ENCODE results near the gene BTN3A1. TPM values are rescaled to one million over a fixed set of nuclear protein-coding genes. Genes with fewer than 3 reads are reported as not detected.
A peak's percentile ranks its signal among the peaks of the same experiment; 100 is the strongest.

Gene BTN3A1
- total RNA-seq, 2 donors from 2014 or later: 15.6 to 15.9 TPM

DNA sequence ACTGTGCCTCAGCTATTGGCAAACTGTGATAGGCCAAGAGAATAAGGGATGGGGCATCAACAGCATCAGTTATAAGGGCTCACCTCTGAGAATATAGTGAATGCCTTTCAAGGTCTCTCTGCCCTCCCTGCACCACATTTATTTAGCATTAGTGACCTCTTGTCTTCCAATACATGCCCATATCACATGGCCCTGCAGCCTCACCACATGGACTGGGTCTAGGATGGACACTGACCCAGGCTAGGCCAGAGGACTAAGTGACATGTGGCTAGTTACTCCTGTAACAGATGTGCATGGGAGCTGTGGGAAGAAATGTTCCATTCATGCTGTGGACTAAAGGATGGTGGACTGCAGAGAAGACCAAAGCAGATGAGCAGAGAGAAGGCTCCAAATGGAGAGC is 22.3 kb upstream of the BTN3A1 start:
- intact Hi-C loops (cut with DNase I): no loop called here
- Histone ChIP-seq H3K27me3 (replicated peaks; ENCODE audit: insufficient read depth) (no peaks in the 10 kb centered on the region), H3K27ac (no peak overlapping the region), H3K9me3 (no peaks in the 10 kb centered on the region), H3K4me3 (no peak overlapping the region), H3K36me3 (no peaks in the 10 kb centered on the region), H3K4me1 (replicated peaks) (no peaks in the 10 kb centered on the region)
- no peak for TF ChIP-seq CTCF (IDR thresholded peaks at IDR 0.05)
- TF ChIP-seq POLR2AphosphoS5 (IDR thresholded peaks at IDR 0.05): no peak
- TF ChIP-seq POLR2A (IDR thresholded peaks at IDR 0.05): no peak
- no peak for DNase-seq (ENCODE audit: low spot score)

GRCh38 chr6:26380256-26380655 is 21.8 kb upstream of the BTN3A1 start:
- intact Hi-C loops (cut with DNase I): no loop called here
- Histone ChIP-seq H3K36me3 (no peaks in the 10 kb centered on the region), H3K27ac (no peak overlapping the region), H3K27me3 (replicated peaks; ENCODE audit: insufficient read depth) (no peaks in the 10 kb centered on the region), H3K4me1 (replicated peaks) (no peaks in the 10 kb centered on the region), H3K4me3 (no peak overlapping the region), H3K9me3 (no peaks in the 10 kb centered on the region)
- no peak for DNase-seq (ENCODE audit: low spot score)
- 68% methylated on average over 3 of the region's 3 CpGs for WGBS
- TF ChIP-seq POLR2A (IDR thresholded peaks at IDR 0.05): no peak
- no peak for TF ChIP-seq POLR2AphosphoS5 (IDR thresholded peaks at IDR 0.05)
- no peak for TF ChIP-seq CTCF (IDR thresholded peaks at IDR 0.05)

- H3K4me3 ChIP-seq: no peak overlapping the region
- H3K36me3 ChIP-seq: no peaks in the 10 kb centered on the region
- TF ChIP-seq CTCF (IDR thresholded peaks at IDR 0.05) (no peak), POLR2AphosphoS5 (IDR thresholded peaks at IDR 0.05) (no peak), POLR2A (IDR thresholded peaks at IDR 0.05) (no peak)
- H3K4me1 ChIP-seq (replicated peaks): no peaks in the 10 kb centered on the region
- intact Hi-C loops (cut with DNase I): no loop called here
- no peaks in the 10 kb centered on the region for H3K27me3 ChIP-seq (replicated peaks; ENCODE audit: insufficient read depth)
- 92% methylated on average over 6 of the region's 6 CpGs for WGBS
- H3K9me3 ChIP-seq: no peaks in the 10 kb centered on the region
- DNase-seq (ENCODE audit: low spot score): no peak
- no peak overlapping the region for H3K27ac ChIP-seq
Observed at GRCh38 chr6:26382121-26382520, 20.0 kb upstream of the BTN3A1 start.

- H3K27me3 ChIP-seq (replicated peaks; ENCODE audit: insufficient read depth): no peaks in the 10 kb centered on the region
- DNase-seq (ENCODE audit: low spot score): peak; percentile 16
- H3K36me3 ChIP-seq: no peaks in the 10 kb centered on the region
- H3K4me1 ChIP-seq (replicated peaks): no peaks in the 10 kb centered on the region
- intact Hi-C loops (cut with DNase I): no loop called here
- peak overlapping the region; percentile 50 to 58 for H3K4me3 ChIP-seq
- peak overlapping the region; percentile 82 to 84 for H3K27ac ChIP-seq
- no peak for TF ChIP-seq POLR2AphosphoS5 (IDR thresholded peaks at IDR 0.05)
- peak; percentile 20 for TF ChIP-seq POLR2A (IDR thresholded peaks at IDR 0.05)
- no peak for TF ChIP-seq CTCF (IDR thresholded peaks at IDR 0.05)
- whole genome bisulfite sequencing: 6% methylated on average over 7 of the region's 7 CpGs
- no peaks in the 10 kb centered on the region for H3K9me3 ChIP-seq
Observed at GRCh38 chr6:26383624-26384417, 18.3 kb upstream of the BTN3A1 start.

DNA sequence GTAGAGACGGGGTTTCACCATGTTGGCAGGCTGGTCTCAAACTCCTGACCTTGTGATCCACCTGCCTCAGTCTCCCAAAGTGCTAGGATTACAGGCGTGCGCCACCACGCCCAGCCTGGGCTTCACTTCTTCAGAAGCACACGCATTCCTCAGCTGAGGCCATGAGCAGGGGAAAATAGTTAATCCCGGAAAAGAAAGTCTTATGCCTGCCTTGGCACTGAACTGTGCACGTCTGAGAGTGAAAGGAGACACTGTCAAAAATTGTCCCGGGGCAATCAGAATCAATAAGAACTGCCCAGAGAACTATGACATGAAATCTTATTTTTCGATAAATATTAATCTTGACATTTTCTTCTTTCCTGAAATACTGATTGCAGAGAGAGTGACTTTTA is 16.3 kb upstream of the BTN3A1 start:
- no peaks in the 10 kb centered on the region for H3K36me3 ChIP-seq
- WGBS: 96% methylated on average over 9 of the region's 9 CpGs
- H3K9me3 ChIP-seq: no peaks in the 10 kb centered on the region
- intact Hi-C loops (cut with DNase I): no loop called here
- no peak overlapping the region for H3K4me3 ChIP-seq
- H3K4me1 ChIP-seq (replicated peaks): no peaks in the 10 kb centered on the region
- DNase-seq (ENCODE audit: low spot score): no peak
- H3K27ac ChIP-seq: no peak overlapping the region
- TF ChIP-seq POLR2A (IDR thresholded peaks at IDR 0.05) (no peak), POLR2AphosphoS5 (IDR thresholded peaks at IDR 0.05) (no peak), CTCF (IDR thresholded peaks at IDR 0.05) (no peak)
- H3K27me3 ChIP-seq (replicated peaks; ENCODE audit: insufficient read depth): no peaks in the 10 kb centered on the region
